Measurements from ENCODE around the gene ZNF28. TPM values are rescaled to one million over a fixed set of nuclear protein-coding genes. Genes with fewer than 3 reads are reported as not detected.
"Not testable (repeated sequence)": the region's sequence is repeated elsewhere in the genome, so short reads cannot be mapped to it uniquely, and the experiment has no call there.

ZNF28 gene
- total RNA-seq, 2 donors from 2014 or later = 13.3 to 17.8 TPM

GRCh38 chr19:52820472-52821203, 795 bp downstream of the ZNF28 start:
- not testable (repeated sequence) for H3K27me3 Mint-ChIP-seq (ENCODE audit: low read depth)
- ATAC-seq (replicated peaks in 1 of 2) (peak; percentile 39 to 53), DNase-seq (peak; percentile 20 to 25)
- Mint-ChIP-seq H3K27ac (peak overlapping the region; percentile 90), H3K4me3 (peak overlapping the region; percentile 94 to 99), H3K4me1 (ENCODE audit: low read depth) (peaks cover 17% of the 10 kb centered on the region), H3K36me3 (ENCODE audit: insufficient read depth in 2 of 2) (peaks cover 18 to 44% of the 10 kb centered on the region in 2 donors), H3K9me3 (peaks cover 5 to 12% of the 10 kb centered on the region in 2 donors)

- no peak overlapping the region for H3K4me3 Mint-ChIP-seq
- no peak for DNase-seq
- no peak for ATAC-seq (replicated peaks in 1 of 2)
- peaks cover 7 to 14% of the 10 kb centered on the region in 2 donors for H3K9me3 Mint-ChIP-seq
- H3K27ac Mint-ChIP-seq = no peak overlapping the region
- peaks cover 33 to 59% of the 10 kb centered on the region in 2 donors for H3K36me3 Mint-ChIP-seq (ENCODE audit: insufficient read depth in 2 of 2)
- no peaks in the 10 kb centered on the region for H3K4me1 Mint-ChIP-seq (ENCODE audit: low read depth)
- no peaks in the 10 kb centered on the region for H3K27me3 Mint-ChIP-seq (ENCODE audit: low read depth)
Observed at GRCh38 chr19:52809801-52810200, 11.6 kb downstream of the ZNF28 start.

GRCh38 chr19:52799950-52800640, 21.3 kb downstream of the ZNF28 start:
- not testable (repeated sequence) for H3K27ac Mint-ChIP-seq
- H3K9me3 Mint-ChIP-seq = peaks cover 18 to 43% of the 10 kb centered on the region in 2 donors

GRCh38 chr19:52789440-52789839, 32.0 kb downstream of the ZNF28 start:
- no peak overlapping the region for H3K27ac Mint-ChIP-seq
- DNase-seq (no peak), ATAC-seq (replicated peaks in 1 of 2) (no peak)
- no peaks in the 10 kb centered on the region for H3K27me3 Mint-ChIP-seq (ENCODE audit: low read depth)
- H3K36me3 Mint-ChIP-seq (ENCODE audit: insufficient read depth in 2 of 2) = peaks cover 19 to 30% of the 10 kb centered on the region in 2 donors
- peaks cover 30% of the 10 kb centered on the region for H3K4me1 Mint-ChIP-seq (ENCODE audit: low read depth)
- peaks cover 8 to 20% of the 10 kb centered on the region in 2 donors for H3K9me3 Mint-ChIP-seq
- H3K4me3 Mint-ChIP-seq = no peak overlapping the region

More at GRCh38 chr19:52799950-52800640, 21.3 kb downstream of the ZNF28 start:
- not testable (repeated sequence) for H3K4me1 Mint-ChIP-seq (ENCODE audit: low read depth); DNase-seq; ATAC-seq (replicated peaks in 1 of 2); H3K27me3 Mint-ChIP-seq (ENCODE audit: low read depth); H3K4me3 Mint-ChIP-seq
- H3K36me3 Mint-ChIP-seq (ENCODE audit: insufficient read depth in 2 of 2) = peaks cover 65 to 78% of the 10 kb centered on the region in 2 donors

GRCh38 chr19:52786464-52787354, 34.7 kb downstream of the ZNF28 start, which contains the start of gene ZNF600:
Gene ZNF600 (minus strand): TSS chr19:52786791. CDS start chr19:52778888, 7,903 bp downstream.
- Mint-ChIP-seq H3K27ac (peak within 1 kb of the TSS; percentile 82), H3K4me1 (ENCODE audit: low read depth) (peaks cover 31% of the 10 kb centered on the region), H3K36me3 (ENCODE audit: insufficient read depth in 2 of 2) (peaks cover 18 to 32% of the 10 kb centered on the region in 2 donors), H3K4me3 (peak within 1 kb of the TSS; percentile 85 to 90)
- DNase-seq (peak; percentile 73 to 78), ATAC-seq (replicated peaks in 1 of 2) (peak; percentile 99)
- not testable (repeated sequence) for H3K9me3 Mint-ChIP-seq; H3K27me3 Mint-ChIP-seq (ENCODE audit: low read depth)

- H3K27me3 Mint-ChIP-seq (ENCODE audit: low read depth) = no peaks in the 10 kb centered on the region
- DNase-seq = peak in 1 of 2 donors; percentile 10
- peaks cover 19 to 33% of the 10 kb centered on the region in 2 donors for H3K36me3 Mint-ChIP-seq (ENCODE audit: insufficient read depth in 2 of 2)
- H3K9me3 Mint-ChIP-seq = peaks cover 5 to 10% of the 10 kb centered on the region in 2 donors
- H3K4me1 Mint-ChIP-seq (ENCODE audit: low read depth) = peaks cover 31% of the 10 kb centered on the region
- H3K27ac Mint-ChIP-seq = peak overlapping the region; percentile 76
- peak overlapping the region; percentile 85 to 90 for H3K4me3 Mint-ChIP-seq
- peak; percentile 18 to 37 for ATAC-seq (replicated peaks in 1 of 2)
Observed at GRCh38 chr19:52786078-52786463, 35.4 kb downstream of the ZNF28 start.

- ATAC-seq (replicated peaks in 1 of 2) (no peak), DNase-seq (no peak)
- Mint-ChIP-seq H3K4me3 (peak overlapping the region; percentile 85 to 90), H3K27ac (peak overlapping the region; percentile 76), H3K36me3 (ENCODE audit: insufficient read depth in 2 of 2) (peaks cover 21 to 33% of the 10 kb centered on the region in 2 donors), H3K9me3 (peaks cover 5 to 10% of the 10 kb centered on the region in 2 donors), H3K4me1 (ENCODE audit: low read depth) (peaks cover 31% of the 10 kb centered on the region), H3K27me3 (ENCODE audit: low read depth) (no peaks in the 10 kb centered on the region)
Observed at GRCh38 chr19:52785506-52785905, 35.9 kb downstream of the ZNF28 start.

- ATAC-seq (replicated peaks in 1 of 2); H3K27ac Mint-ChIP-seq; H3K4me3 Mint-ChIP-seq; DNase-seq; H3K27me3 Mint-ChIP-seq (ENCODE audit: low read depth): not testable (repeated sequence)
- peaks cover 5 to 11% of the 10 kb centered on the region in 2 donors for H3K9me3 Mint-ChIP-seq
- peaks cover 33 to 47% of the 10 kb centered on the region in 2 donors for H3K36me3 Mint-ChIP-seq (ENCODE audit: insufficient read depth in 2 of 2)
- peaks cover 44% of the 10 kb centered on the region for H3K4me1 Mint-ChIP-seq (ENCODE audit: low read depth)
Observed at GRCh38 chr19:52782864-52783263, 38.6 kb downstream of the ZNF28 start.

- ATAC-seq (replicated peaks in 1 of 2) (peak; percentile 90 to 91), DNase-seq (peak; percentile 52 to 61)
- Mint-ChIP-seq H3K4me3 (peak overlapping the region; percentile 39 to 52), H3K9me3 (peaks cover 4 to 7% of the 10 kb centered on the region in 2 donors), H3K27ac (no peak overlapping the region), H3K27me3 (ENCODE audit: low read depth) (no peaks in the 10 kb centered on the region), H3K36me3 (ENCODE audit: insufficient read depth in 2 of 2) (peaks cover 34 to 57% of the 10 kb centered on the region in 2 donors), H3K4me1 (ENCODE audit: low read depth) (peaks cover 16% of the 10 kb centered on the region)
Observed at GRCh38 chr19:52778811-52779210, 42.6 kb downstream of the ZNF28 start.

GRCh38 chr19:52756447-52756846, 65.0 kb downstream of the ZNF28 start:
- not testable (repeated sequence) for H3K4me3 Mint-ChIP-seq; H3K27me3 Mint-ChIP-seq (ENCODE audit: low read depth)

GRCh38 chr19:52749780-52750179, 71.7 kb downstream of the ZNF28 start:
- Mint-ChIP-seq H3K27me3 (ENCODE audit: low read depth) (no peaks in the 10 kb centered on the region), H3K27ac (no peak overlapping the region), H3K9me3 (no peaks in the 10 kb centered on the region), H3K4me3 (no peak overlapping the region), H3K4me1 (ENCODE audit: low read depth) (peaks cover 12% of the 10 kb centered on the region), H3K36me3 (ENCODE audit: insufficient read depth in 2 of 2) (peaks cover 0 to 1% of the 10 kb centered on the region in 2 donors)
- ATAC-seq (replicated peaks in 1 of 2) (no peak), DNase-seq (no peak)

More at GRCh38 chr19:52756447-52756846, 65.0 kb downstream of the ZNF28 start:
- ATAC-seq (replicated peaks in 1 of 2); DNase-seq; H3K4me1 Mint-ChIP-seq (ENCODE audit: low read depth); H3K27ac Mint-ChIP-seq: not testable (repeated sequence)
- Mint-ChIP-seq H3K9me3 (peaks cover 5 to 11% of the 10 kb centered on the region in 2 donors), H3K36me3 (ENCODE audit: insufficient read depth in 2 of 2) (peaks cover 10 to 17% of the 10 kb centered on the region in 2 donors)

- Mint-ChIP-seq H3K27me3 (ENCODE audit: low read depth) (no peaks in the 10 kb centered on the region), H3K36me3 (ENCODE audit: insufficient read depth in 2 of 2) (peaks cover 0 to 4% of the 10 kb centered on the region in 2 donors), H3K9me3 (no peaks in the 10 kb centered on the region), H3K4me3 (no peak overlapping the region), H3K4me1 (ENCODE audit: low read depth) (peaks cover 12% of the 10 kb centered on the region), H3K27ac (no peak overlapping the region)
- DNase-seq (peak in 1 of 2 donors; percentile 11), ATAC-seq (replicated peaks in 1 of 2) (no peak)
Observed at GRCh38 chr19:52748336-52748950, 73.0 kb downstream of the ZNF28 start.
